Stomach (tissue), 4 donors: ENCODE measurements around the gene SCYL3.

ENCODE experiments used
- CTCF ChIP-seq, 7 experiments: fragments of 450-650 bp in 4 of 7; fragments of 200-600 bp in 3 of 7; sonication (generic) in 3 of 7; IDR thresholded peaks; one replicate each; pipeline ENCODE4 v1.5.1; 2016 to 2019; ENCODE audit warnings: antibody characterized with exemption in 7 of 7, control low read depth in 2 of 7, mild to moderate bottlenecking in 1 of 7
- POLR2A ChIP-seq, 4 donors: fragments of 450-650 bp; IDR thresholded peaks; one replicate each; pipeline ENCODE4 v1.6.1; 2016; ENCODE audit warnings: antibody characterized with exemption in 4 of 4, control low read depth in 2 of 4, mild to moderate bottlenecking in 1 of 4, moderate library complexity in 1 of 4
- POLR2AphosphoS5 ChIP-seq, 3 donors: sonication (generic); formaldehyde crosslinking; IDR thresholded peaks; one replicate each; pipeline ENCODE4 v1.6.1; 2016; ENCODE audit warnings: antibody characterized with exemption in 3 of 3

GRCh38 chr1:169858467-169858866 is 35.2 kb downstream of the SCYL3 start:
- TF ChIP-seq CTCF (IDR thresholded peaks at IDR 0.05) (no peak), POLR2A (IDR thresholded peaks at IDR 0.05) (no peak), POLR2AphosphoS5 (IDR thresholded peaks at IDR 0.05) (no peak)
